Measurements from ENCODE around the gene METTL2A.
A peak's percentile ranks its signal among the peaks of the same experiment; 100 is the strongest.
"Not testable (repeated sequence)": the region's sequence is repeated elsewhere in the genome, so short reads cannot be mapped to it uniquely, and the experiment has no call there.

The METTL2A gene

DNA sequence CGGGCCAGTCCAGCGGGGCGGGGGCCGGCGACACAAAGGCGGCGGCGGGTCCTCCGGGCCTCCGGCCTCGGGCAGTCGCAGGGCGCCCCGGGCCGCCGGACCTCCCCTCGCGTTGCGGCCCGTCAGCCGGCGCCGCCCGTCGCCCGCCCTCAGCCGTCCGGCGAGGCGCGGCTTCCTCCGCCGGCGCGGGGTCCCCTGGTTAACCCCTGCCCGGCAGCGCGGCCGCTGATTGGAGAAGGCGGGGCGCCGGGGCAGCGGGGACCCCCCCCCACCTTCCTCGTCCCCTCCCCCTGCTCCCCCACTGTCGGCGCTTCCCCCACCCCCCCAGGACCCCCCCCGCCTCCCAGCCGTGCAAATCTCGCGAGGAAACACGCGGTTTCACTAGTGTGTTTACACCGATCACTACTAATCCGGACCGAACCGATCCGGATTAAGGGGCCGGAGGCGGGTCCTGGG, 54.8 kb downstream of the METTL2A start, which contains the start of gene TLK2:
Gene TLK2, plus strand, starts transcription at position 402 of the 456 bp plus-strand sequence. CDS start 2,301 bp downstream, outside the sequence.
- no peak for TF ChIP-seq CTCF (IDR thresholded peaks at IDR 0.05; ENCODE audit: insufficient read depth, missing control alignments)
- DNase-seq (ENCODE audit: insufficient read length, low spot score) (peak; percentile 86), FAIRE-seq (no peak)

- DNase-seq (ENCODE audit: insufficient read length, low spot score); FAIRE-seq: not testable (repeated sequence)
Measured at GRCh38 chr17:62478880-62479638, 55.4 kb downstream of the METTL2A start.

DNA sequence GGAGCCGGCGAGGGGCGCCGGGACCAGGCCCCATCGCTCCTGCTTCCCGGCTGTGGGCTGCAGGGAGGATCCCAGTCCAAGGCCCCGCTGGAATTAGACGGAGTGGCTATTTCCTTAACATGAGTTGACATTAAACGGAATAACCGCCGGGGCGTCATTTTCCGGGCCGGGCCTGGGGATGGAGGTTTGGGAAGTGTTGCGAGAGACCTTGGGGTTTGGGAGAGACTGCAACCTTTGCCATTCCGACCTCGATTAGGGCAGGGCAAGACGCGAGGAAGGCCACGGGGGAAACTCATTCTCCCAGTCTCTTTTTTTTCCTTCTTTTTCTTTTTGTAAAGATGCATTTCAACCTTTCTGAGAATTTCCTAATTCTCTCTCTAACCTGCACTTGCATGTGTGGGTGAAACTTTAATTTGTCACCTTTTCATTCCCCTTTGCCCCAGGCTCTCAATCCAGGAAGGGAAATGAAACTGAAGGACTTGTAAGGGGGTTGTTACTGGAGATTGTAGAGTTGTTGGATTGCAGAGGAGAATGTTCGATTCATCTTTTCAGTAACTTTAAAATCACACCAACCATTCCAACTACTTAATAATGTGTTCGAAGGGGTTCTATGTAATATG, 56.1 kb downstream of the METTL2A start:
- DNase-seq (ENCODE audit: insufficient read length, low spot score); FAIRE-seq: not testable (repeated sequence)

- not testable (repeated sequence) for FAIRE-seq; DNase-seq (ENCODE audit: insufficient read length, low spot score)
Measured at GRCh38 chr17:62482553-62482952, 58.9 kb downstream of the METTL2A start.

DNA sequence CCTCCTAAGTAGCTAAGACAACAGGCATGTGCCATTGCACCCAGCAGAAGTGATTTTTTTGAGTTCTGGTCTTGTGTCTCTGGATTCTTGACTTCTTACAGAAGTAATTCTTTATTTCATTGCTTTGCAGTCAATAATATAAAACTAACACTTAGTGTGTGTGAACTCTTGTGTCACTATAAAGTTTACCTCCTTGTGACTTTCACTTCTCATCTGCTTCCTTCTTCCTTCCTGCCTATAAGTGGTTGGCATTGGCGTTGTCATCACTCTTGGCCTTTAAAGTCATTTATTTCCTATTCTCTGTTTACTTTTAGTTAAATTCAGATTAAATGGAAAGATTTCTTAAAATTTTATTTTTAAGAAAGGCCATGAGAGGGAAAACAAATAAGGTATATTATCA, 67.3 kb downstream of the METTL2A start:
- not testable (repeated sequence) for FAIRE-seq; DNase-seq (ENCODE audit: insufficient read length, low spot score)

DNA sequence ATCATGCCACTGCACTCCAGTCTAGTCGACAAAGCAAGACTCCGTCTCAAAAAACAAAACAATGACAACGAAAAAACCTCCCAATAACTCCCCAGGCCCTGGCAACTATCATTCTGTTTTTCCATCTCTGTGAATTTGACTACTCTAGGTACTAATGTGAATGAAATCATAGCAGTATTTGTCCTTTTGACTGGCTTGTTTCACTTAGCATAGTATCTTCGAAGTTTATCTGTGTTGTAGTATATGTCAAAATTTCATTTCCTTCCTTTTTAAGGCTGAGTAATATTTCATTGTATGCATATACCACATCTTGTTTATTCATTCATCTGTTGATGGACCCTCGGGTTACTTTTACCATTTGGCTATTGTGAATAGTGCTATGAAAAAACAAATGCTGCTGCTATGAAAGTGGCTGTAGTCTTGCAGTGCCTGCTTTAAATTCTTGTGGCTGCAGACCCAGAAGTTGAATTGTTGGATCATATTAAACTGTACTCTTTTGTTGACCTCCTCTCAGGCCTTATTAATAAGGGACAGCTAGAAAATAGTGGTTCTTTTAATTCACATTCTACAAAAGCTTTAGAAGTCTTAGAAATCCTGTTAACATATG, 69.5 kb downstream of the METTL2A start:
- not testable (repeated sequence) for DNase-seq (ENCODE audit: insufficient read length, low spot score); FAIRE-seq

DNA sequence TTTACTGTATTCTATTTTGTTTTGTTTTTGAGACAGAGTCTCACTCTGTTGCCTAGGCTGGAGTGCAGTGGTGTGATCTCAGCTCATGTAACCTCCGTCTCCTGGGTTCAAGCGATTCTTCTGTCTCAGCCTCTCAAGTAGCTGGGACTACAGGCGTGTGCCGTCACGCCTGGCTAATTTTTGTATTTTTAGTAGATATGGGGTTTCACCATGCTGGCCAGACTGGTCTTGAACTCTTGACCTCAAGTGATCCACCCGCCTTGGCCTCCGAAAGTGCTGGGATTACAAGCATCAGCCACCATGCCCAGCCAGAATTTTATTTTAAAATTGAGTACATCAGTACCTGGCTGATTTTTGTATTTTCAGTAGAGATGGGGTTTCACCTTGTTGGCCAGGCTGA, 70.4 kb downstream of the METTL2A start:
- FAIRE-seq; DNase-seq (ENCODE audit: insufficient read length, low spot score): not testable (repeated sequence)

GRCh38 chr17:62496344-62496743, 72.6 kb downstream of the METTL2A start:
- not testable (repeated sequence) for DNase-seq (ENCODE audit: insufficient read length, low spot score)

GRCh38 chr17:62498796-62499195, 75.1 kb downstream of the METTL2A start:
- DNase-seq (ENCODE audit: insufficient read length, low spot score); FAIRE-seq: not testable (repeated sequence)

More at GRCh38 chr17:62496344-62496743, 72.6 kb downstream of the METTL2A start:
- not testable (repeated sequence) for FAIRE-seq
